ENCODE results near the gene INPP5D. TPM values are rescaled to one million over a fixed set of nuclear protein-coding genes. Genes with fewer than 3 reads are reported as not detected.

The INPP5D gene
- total RNA-seq, 1 donor from 2014 or later: 14.7 TPM

DNA sequence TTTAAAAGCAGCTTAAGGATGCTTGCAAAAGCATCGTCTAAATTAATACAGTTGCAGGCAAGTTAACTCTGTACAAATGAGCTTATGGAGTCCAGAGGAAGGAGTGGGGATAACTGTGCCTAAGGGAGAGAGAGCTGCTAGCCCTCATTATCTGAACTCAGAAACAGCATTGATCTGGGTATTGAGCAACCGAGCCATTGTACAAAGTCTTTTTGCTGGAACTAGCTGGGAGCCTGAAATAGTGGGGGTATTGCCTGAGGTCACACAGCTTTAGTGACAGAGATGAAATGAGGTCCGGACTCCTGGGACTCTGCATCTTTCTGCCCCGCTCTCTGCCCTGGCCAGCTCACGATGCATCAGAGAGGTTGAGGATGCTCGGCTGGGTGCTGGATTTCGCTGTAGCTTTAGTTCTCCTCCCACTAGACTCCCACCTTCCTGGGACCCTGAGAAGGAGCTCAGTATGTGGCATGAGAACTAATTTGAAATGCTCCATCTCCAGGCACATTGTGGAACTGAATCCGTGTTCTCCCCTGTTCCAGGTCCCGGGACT is 123.8 kb downstream of the INPP5D start:
- Mint-ChIP-seq H3K36me3 (ENCODE audit: low read depth, unreplicated experiment) (peaks cover 30% of the 10 kb centered on the region), H3K4me1 (ENCODE audit: low read depth, unreplicated experiment) (peaks cover 4% of the 10 kb centered on the region), H3K4me3 (ENCODE audit: unreplicated experiment) (no peak overlapping the region), H3K27ac (ENCODE audit: unreplicated experiment) (no peak overlapping the region), H3K9me3 (ENCODE audit: unreplicated experiment) (peaks cover 22% of the 10 kb centered on the region), H3K27me3 (ENCODE audit: low read depth, unreplicated experiment) (peaks cover 36% of the 10 kb centered on the region)
- TF ChIP-seq EZH2 (IDR thresholded peaks at IDR 0.05; ENCODE audit: insufficient read depth, low read length): no peak
- TF ChIP-seq, protein P1, sequence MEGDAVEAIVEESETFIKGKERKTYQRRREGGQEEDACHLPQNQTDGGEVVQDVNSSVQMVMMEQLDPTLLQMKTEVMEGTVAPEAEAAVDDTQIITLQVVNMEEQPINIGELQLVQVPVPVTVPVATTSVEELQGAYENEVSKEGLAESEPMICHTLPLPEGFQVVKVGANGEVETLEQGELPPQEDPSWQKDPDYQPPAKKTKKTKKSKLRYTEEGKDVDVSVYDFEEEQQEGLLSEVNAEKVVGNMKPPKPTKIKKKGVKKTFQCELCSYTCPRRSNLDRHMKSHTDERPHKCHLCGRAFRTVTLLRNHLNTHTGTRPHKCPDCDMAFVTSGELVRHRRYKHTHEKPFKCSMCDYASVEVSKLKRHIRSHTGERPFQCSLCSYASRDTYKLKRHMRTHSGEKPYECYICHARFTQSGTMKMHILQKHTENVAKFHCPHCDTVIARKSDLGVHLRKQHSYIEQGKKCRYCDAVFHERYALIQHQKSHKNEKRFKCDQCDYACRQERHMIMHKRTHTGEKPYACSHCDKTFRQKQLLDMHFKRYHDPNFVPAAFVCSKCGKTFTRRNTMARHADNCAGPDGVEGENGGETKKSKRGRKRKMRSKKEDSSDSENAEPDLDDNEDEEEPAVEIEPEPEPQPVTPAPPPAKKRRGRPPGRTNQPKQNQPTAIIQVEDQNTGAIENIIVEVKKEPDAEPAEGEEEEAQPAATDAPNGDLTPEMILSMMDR (IDR thresholded peaks at IDR 0.05; ENCODE audit: insufficient read depth, low read depth, low read length): no peak
- no peaks in the 10 kb centered on the region for H3K4me1 ChIP-seq (ENCODE audit: insufficient read depth, low read length)
- no peak overlapping the region for H3K27ac ChIP-seq (ENCODE audit: low read depth, low read length)
- no peaks in the 10 kb centered on the region for H4K20me1 ChIP-seq (ENCODE audit: insufficient read depth, low read length)
- no peak for DNase-seq (ENCODE audit: low read depth)
- H3K79me2 ChIP-seq (ENCODE audit: insufficient read depth, low read length): no peaks in the 10 kb centered on the region
- H3K9me3 ChIP-seq (ENCODE audit: insufficient read depth, low read depth, low read length): no peaks in the 10 kb centered on the region
- H3K27me3 ChIP-seq (ENCODE audit: insufficient read depth, low read length): peaks cover 8% of the 10 kb centered on the region
- no peaks in the 10 kb centered on the region for H3K36me3 ChIP-seq (ENCODE audit: insufficient read depth, low read length)
- FAIRE-seq: no peak
- H3K9ac ChIP-seq (ENCODE audit: low read length): no peak overlapping the region
- no peak overlapping the region for H2AFZ ChIP-seq (ENCODE audit: low read depth, low read length)
- H3K4me2 ChIP-seq (ENCODE audit: low read length): no peak overlapping the region
- H3K4me3 ChIP-seq (ENCODE audit: insufficient read depth, low read depth, low read length): no peak overlapping the region

DNA sequence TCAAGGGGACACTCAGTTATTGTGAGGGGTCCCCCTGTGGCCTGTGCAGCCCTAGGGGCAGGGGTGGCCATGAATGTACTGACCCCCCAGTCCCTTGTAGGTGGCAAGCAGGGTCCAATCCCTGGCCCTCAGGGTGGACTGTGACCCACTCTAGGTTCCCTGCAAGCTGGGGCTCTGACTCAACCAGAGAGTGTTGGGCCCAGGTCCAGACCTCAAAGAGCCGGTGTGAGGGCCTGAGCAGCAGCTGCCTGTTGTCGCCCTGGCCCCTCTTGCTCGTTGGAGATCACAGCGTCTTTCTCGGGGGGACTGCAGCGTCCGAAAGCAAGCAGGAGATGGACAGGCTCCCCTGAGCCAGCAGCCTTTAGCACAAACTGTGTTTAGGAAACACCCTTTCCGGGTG is 124.5 kb downstream of the INPP5D start:
- peaks cover 1% of the 10 kb centered on the region for H3K4me1 Mint-ChIP-seq (ENCODE audit: low read depth, unreplicated experiment)
- H3K36me3 Mint-ChIP-seq (ENCODE audit: low read depth, unreplicated experiment): peaks cover 24% of the 10 kb centered on the region
- TF ChIP-seq EZH2 (IDR thresholded peaks at IDR 0.05; ENCODE audit: insufficient read depth, low read length): no peak
- TF ChIP-seq, protein P1 (IDR thresholded peaks at IDR 0.05; ENCODE audit: insufficient read depth, low read depth, low read length): no peak
- H3K79me2 ChIP-seq (ENCODE audit: insufficient read depth, low read length): no peaks in the 10 kb centered on the region
- no peaks in the 10 kb centered on the region for H4K20me1 ChIP-seq (ENCODE audit: insufficient read depth, low read length)
- H3K27me3 ChIP-seq (ENCODE audit: insufficient read depth, low read length): peaks cover 8% of the 10 kb centered on the region
- no peaks in the 10 kb centered on the region for H3K4me1 ChIP-seq (ENCODE audit: insufficient read depth, low read length)
- H3K27ac Mint-ChIP-seq (ENCODE audit: unreplicated experiment): no peak overlapping the region
- no peak overlapping the region for H3K4me3 ChIP-seq (ENCODE audit: insufficient read depth, low read depth, low read length)
- no peaks in the 10 kb centered on the region for H3K36me3 ChIP-seq (ENCODE audit: insufficient read depth, low read length)
- peaks cover 16% of the 10 kb centered on the region for H3K9me3 Mint-ChIP-seq (ENCODE audit: unreplicated experiment)
- no peak overlapping the region for H2AFZ ChIP-seq (ENCODE audit: low read depth, low read length)
- H3K9ac ChIP-seq (ENCODE audit: low read length): no peak overlapping the region
- no peak overlapping the region for H3K4me2 ChIP-seq (ENCODE audit: low read length)
- H3K27me3 Mint-ChIP-seq (ENCODE audit: low read depth, unreplicated experiment): peaks cover 38% of the 10 kb centered on the region
- FAIRE-seq (no peak), DNase-seq (ENCODE audit: low read depth) (no peak)
- H3K4me3 Mint-ChIP-seq (ENCODE audit: unreplicated experiment): no peak overlapping the region
- no peak overlapping the region for H3K27ac ChIP-seq (ENCODE audit: low read depth, low read length)
- no peaks in the 10 kb centered on the region for H3K9me3 ChIP-seq (ENCODE audit: insufficient read depth, low read depth, low read length)

DNA sequence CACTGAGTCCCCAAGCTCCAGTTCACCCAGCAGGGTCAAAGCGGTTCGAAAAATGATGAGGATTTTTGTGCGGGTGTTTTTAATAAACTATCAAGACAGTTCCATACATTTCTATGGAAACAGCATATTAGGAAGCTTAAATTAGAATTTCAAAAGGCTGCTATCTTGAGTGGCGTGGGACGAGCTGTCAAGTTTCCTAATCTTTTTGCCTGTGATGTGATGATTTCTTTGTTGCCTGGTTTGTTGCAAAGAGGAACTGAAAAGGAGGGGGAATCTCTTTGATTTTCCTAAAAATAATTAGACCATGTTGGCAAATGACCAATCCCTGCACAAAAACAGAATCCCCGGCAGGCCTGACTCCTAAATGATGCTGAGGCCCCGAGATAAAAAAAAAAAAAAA is 125.2 kb downstream of the INPP5D start:
- Histone ChIP-seq H3K27me3 (ENCODE audit: insufficient read depth, low read length) (peaks cover 8% of the 10 kb centered on the region), H3K4me3 (ENCODE audit: insufficient read depth, low read depth, low read length) (no peak overlapping the region), H3K9me3 (ENCODE audit: insufficient read depth, low read depth, low read length) (no peaks in the 10 kb centered on the region), H4K20me1 (ENCODE audit: insufficient read depth, low read length) (no peaks in the 10 kb centered on the region), H3K9ac (ENCODE audit: low read length) (no peak overlapping the region), H3K79me2 (ENCODE audit: insufficient read depth, low read length) (no peaks in the 10 kb centered on the region), H3K4me2 (ENCODE audit: low read length) (no peak overlapping the region), H3K36me3 (ENCODE audit: insufficient read depth, low read length) (no peaks in the 10 kb centered on the region), H3K27ac (ENCODE audit: low read depth, low read length) (no peak overlapping the region), H3K4me1 (ENCODE audit: insufficient read depth, low read length) (no peaks in the 10 kb centered on the region), H2AFZ (ENCODE audit: low read depth, low read length) (no peak overlapping the region)
- H3K36me3 Mint-ChIP-seq (ENCODE audit: low read depth, unreplicated experiment): peaks cover 21% of the 10 kb centered on the region
- H3K4me1 Mint-ChIP-seq (ENCODE audit: low read depth, unreplicated experiment): peaks cover 1% of the 10 kb centered on the region
- TF ChIP-seq, protein P1 (IDR thresholded peaks at IDR 0.05; ENCODE audit: insufficient read depth, low read depth, low read length): no peak
- TF ChIP-seq EZH2 (IDR thresholded peaks at IDR 0.05; ENCODE audit: insufficient read depth, low read length): no peak
- DNase-seq (ENCODE audit: low read depth) (no peak), FAIRE-seq (no peak)
- peaks cover 42% of the 10 kb centered on the region for H3K27me3 Mint-ChIP-seq (ENCODE audit: low read depth, unreplicated experiment)
- H3K27ac Mint-ChIP-seq (ENCODE audit: unreplicated experiment): no peak overlapping the region
- peaks cover 11% of the 10 kb centered on the region for H3K9me3 Mint-ChIP-seq (ENCODE audit: unreplicated experiment)
- H3K4me3 Mint-ChIP-seq (ENCODE audit: unreplicated experiment): no peak overlapping the region
